Right lobe of liver (tissue), 6 donors: ENCODE results near the gene DSCAML1. TPM values are rescaled to one million over a fixed set of nuclear protein-coding genes. Genes with fewer than 3 reads are reported as not detected.

Experiments used
- ATAC-seq, 4 donors: fragments of 200-7000 bp; cut with Tn5 transposase; one replicate each; pipeline ENCODE4 v1.9.1; 2020; ENCODE audit warnings: mild to moderate bottlenecking in 4 of 4, moderate library complexity in 4 of 4
- DNase-seq, 3 donors: peaks; one replicate each; pipeline ENCODE4 v3.0.0-alpha.2; 2020
- H3K27ac ChIP-seq, 3 donors: fragments of 200-600 bp; one replicate each; pipeline ENCODE4 v1.8.0; 2022
- H3K27me3 ChIP-seq, 2 donors: fragments of 200-600 bp; one replicate each; pipeline ENCODE4 v1.8.0; 2022
- H3K36me3 ChIP-seq, 4 donors: fragments of 200-600 bp; sonication (generic) in 1 of 4; one replicate each; pipeline versions ENCODE4 v1.5.1 to v1.8.0; 2017 to 2022; ENCODE audit warnings: control low read depth in 1 of 4
- H3K4me1 ChIP-seq, 4 donors: fragments of 200-600 bp; sonication (generic) in 1 of 4; one replicate each; pipeline versions ENCODE4 v1.5.1 to v1.8.0; 2017 to 2022; ENCODE audit warnings: control low read depth in 1 of 4
- H3K4me3 ChIP-seq, 3 donors: fragments of 200-600 bp; one replicate each; pipeline ENCODE4 v1.8.0; 2022
- H3K9me3 ChIP-seq, 4 donors: fragments of 200-600 bp; sonication (generic) in 1 of 4; one replicate each; pipeline versions ENCODE4 v1.5.1 to v1.8.0; 2017 to 2022; ENCODE audit warnings: control low read depth in 1 of 4
- CTCF ChIP-seq, 4 donors: fragments of 200-600 bp in 3 of 4; fragments of 450-650 bp in 1 of 4; IDR thresholded peaks; one replicate each; pipeline versions ENCODE4 v1.5.1 to v1.8.0; 2016 to 2022; ENCODE audit warnings: antibody characterized with exemption in 4 of 4, mild to moderate bottlenecking in 2 of 4
- POLR2A ChIP-seq: fragments of 450-650 bp; IDR thresholded peaks from one replicate; pipeline ENCODE4 v1.6.1; 2017; ENCODE audit warnings: antibody characterized with exemption, mild to moderate bottlenecking
- WGBS: methylation state at CpG from one replicate; pipeline ENCODE4 v1.1.6; 2018; ENCODE audit warnings: low coverage, low lambda C conversion rate; ENCODE audit not compliant: insufficient coverage; ENCODE audit errors: missing lambda C conversion rate; 5-methylcytosine and 5-hydroxymethylcytosine counted together
- intact Hi-C, 2 donors: fragments of 100-400 bp; cut with DNase I; formaldehyde crosslinking; loops; one replicate each; pipeline versions ENCODE4 v1.11.2 to v1.14.1; 2022
- total RNA-seq, 6 experiments: library from RNA; depleted of rRNA in 2 of 6; stranded (reverse); fragments of >200 nt in 2 of 6; fragmentation: NEBNext Ultra II Directional in 3 of 6; extraction: Animal tissue kit (Norgen Biotek cat#: 25700) in 3 of 6; gene quantifications; one replicate each; pipeline versions ENCODE4 v1.1.0 to v1.2.4, GENCODE V29; 2016 to 2023
- donor health status: DM: no; HTN: yes; CAD: no.
- donor health status: DM: no; HTN: no; CAD: no.
- donor health status: DM: no; HTN: no; CAD: no.
- donor health status: DM: no; HTN: yes; CAD: no.
- donor health status: DM: no; HTN: yes; CAD: no.

Gene DSCAML1
- total RNA-seq, 6 experiments from 2014 or later, result 0.06 to 0.92 (median 0.22) TPM; not detected in 1

- Histone ChIP-seq H3K4me1 (no peaks in the 10 kb centered on the region), H3K4me3 (no peak overlapping the region), H3K27me3 (no peaks in the 10 kb centered on the region), H3K9me3 (no peaks in the 10 kb centered on the region), H3K27ac (no peak overlapping the region), H3K36me3 (no peaks in the 10 kb centered on the region)
- DNase-seq (peak in 1 of 3 donors; percentile 41), ATAC-seq (no peak)
- TF ChIP-seq CTCF (IDR thresholded peaks at IDR 0.05) (no peak), POLR2A (no peak)
- intact Hi-C loops, result no loop called here
- WGBS, result no CpG with 5 or more reads among the region's 7 CpGs
Observed at GRCh38 chr11:117829369-117829725, 32.3 kb upstream of the DSCAML1 start.

DNA sequence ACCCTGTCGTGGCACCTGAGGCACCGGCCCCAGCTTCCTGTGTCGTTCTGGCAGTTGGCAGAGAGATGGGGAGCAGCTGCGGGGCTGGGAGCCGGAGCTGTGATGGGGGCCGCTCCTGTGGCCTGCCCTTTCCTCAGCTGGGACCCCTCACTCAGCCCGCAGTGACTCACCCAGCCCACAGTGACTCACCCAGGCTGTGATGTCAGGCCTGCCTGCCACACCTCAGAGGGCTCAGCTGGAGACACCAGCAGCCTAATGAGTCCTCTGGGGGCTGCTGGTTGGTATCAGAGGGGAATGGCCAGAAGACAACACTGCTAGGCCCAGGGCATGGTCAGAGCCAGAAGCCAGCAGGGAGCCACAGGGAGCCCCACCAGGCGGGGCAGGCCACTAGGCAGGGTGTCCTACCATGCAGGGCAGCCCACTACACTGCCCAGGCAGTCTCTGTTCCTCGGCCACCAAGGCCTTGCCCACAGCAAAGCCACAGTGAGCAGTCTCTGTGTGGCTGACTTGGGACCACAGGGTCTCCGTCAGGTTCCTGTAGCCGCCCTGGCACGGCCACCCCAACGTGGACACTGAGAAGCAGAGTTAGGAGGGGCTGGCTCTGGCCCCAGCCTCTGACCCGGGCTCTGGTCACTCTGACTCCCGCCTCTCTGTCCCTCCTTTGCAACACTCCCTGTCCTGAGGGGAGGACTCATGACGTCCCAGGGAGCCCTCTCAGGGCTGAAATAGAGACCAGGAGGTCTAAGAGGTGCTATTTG lies 31.8 kb upstream of the DSCAML1 start:
- Histone ChIP-seq H3K4me3 (no peak overlapping the region), H3K27ac (no peak overlapping the region), H3K27me3 (no peaks in the 10 kb centered on the region), H3K36me3 (no peaks in the 10 kb centered on the region), H3K4me1 (no peaks in the 10 kb centered on the region), H3K9me3 (no peaks in the 10 kb centered on the region)
- peak in 1 of 4 donors; percentile 29 for ATAC-seq
- WGBS, result 20% methylated on average over 2 of the region's 16 CpGs
- intact Hi-C loops, result no loop called here
- DNase-seq, result peak in 1 of 3 donors; percentile 38
- no peak for TF ChIP-seq POLR2A
- TF ChIP-seq CTCF (IDR thresholded peaks at IDR 0.05), result no peak

DNA sequence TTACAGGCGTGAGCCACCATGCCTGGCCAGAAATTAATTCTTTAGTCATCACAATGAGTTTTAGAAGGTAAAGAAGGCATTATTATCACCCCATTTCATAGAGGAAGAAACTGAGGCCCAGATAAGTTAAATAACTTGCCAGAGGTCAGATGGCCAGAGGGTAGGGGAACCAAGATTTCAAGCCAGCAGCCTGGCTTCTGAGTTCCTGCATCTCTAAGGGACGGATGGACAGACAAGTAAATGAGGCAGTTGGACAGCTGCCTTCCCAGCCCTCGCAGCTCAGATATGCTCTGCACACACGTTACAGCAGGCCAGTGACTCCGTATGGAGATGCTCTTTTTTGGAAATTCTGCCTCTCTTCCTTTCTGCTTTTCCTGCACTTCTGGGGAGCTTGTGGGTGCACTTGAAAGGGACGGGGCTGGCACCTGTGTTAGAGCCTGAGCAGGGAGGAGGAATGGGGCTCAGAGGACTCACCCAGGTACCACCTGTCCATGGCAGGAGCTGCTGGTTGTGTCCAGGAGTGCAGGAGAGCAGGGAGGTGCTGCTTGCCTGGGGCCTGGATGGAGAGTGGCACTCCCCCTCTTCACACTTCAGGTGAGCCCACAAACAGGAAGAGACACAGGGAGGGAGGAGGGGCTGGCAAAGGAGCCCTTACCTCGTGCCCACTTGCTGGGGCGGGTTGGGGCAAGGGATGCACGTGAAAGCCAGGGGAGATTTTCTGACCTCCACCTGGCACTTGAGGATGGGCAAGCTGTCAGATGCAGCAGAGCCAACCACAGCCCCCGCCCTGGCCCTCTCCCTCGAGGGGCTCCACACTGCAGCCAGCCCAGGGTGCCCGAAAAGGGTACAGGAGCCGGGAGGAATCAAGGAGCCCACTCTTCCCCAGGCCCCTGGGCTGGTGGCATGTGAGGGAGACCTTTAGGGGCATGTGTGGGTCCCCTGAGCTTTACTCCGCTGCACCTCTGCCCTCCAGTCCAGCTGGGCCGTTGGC lies 30.8 kb upstream of the DSCAML1 start:
- H3K27me3 ChIP-seq, result no peaks in the 10 kb centered on the region
- H3K27ac ChIP-seq, result no peak overlapping the region
- H3K9me3 ChIP-seq, result no peaks in the 10 kb centered on the region
- 61% methylated on average over 2 of the region's 15 CpGs for WGBS
- no peak overlapping the region for H3K4me3 ChIP-seq
- TF ChIP-seq POLR2A (no peak), CTCF (IDR thresholded peaks at IDR 0.05) (no peak)
- peak in 1 of 3 donors; percentile 40 for DNase-seq
- H3K36me3 ChIP-seq, result no peaks in the 10 kb centered on the region
- H3K4me1 ChIP-seq, result no peaks in the 10 kb centered on the region
- intact Hi-C loops, result no loop called here
- ATAC-seq, result no peak

GRCh38 chr11:117826832-117827231 lies 29.8 kb upstream of the DSCAML1 start:
- no peak overlapping the region for H3K27ac ChIP-seq
- no peaks in the 10 kb centered on the region for H3K36me3 ChIP-seq
- intact Hi-C loops, result no loop called here
- no peak for ATAC-seq
- no peak overlapping the region for H3K4me3 ChIP-seq
- TF ChIP-seq CTCF (IDR thresholded peaks at IDR 0.05) (no peak), POLR2A (no peak)
- H3K27me3 ChIP-seq, result no peaks in the 10 kb centered on the region
- H3K4me1 ChIP-seq, result no peaks in the 10 kb centered on the region
- DNase-seq, result no peak
- 26% methylated on average over 3 of the region's 3 CpGs for WGBS
- no peaks in the 10 kb centered on the region for H3K9me3 ChIP-seq
